ENCODE data around the gene EFNA5. TPM values are rescaled to one million over a fixed set of nuclear protein-coding genes. Genes with fewer than 3 reads are reported as not detected.

Gene EFNA5
- total RNA-seq, 5 donors from 2014 or later (not counting 1 experiment from before 2014, with no cell fraction given): 0.06 to 2.6 (median 0.21) TPM; not detected in 1

DNA sequence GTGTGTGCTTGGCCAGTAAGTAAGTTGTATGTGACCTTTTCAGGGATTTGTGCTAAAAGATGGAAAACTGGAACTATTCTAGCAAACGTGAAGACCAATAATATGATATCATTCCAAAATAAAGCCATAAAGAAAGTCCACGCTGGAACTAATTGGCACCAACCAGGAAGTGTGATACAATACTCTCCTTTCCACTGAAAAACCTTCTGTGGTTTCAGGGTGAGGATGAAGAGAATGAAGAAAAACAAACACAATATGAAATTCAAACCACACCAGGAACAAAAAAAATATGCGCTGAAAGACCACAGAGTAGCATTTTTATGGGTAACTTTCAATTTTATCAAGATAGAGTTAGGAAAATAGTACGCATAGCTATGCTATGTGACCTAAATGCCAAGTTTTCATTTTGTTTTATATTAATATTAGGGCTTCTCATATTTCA, 105.8 kb downstream of the EFNA5 start:
- Mint-ChIP-seq H3K4me3 (no peak overlapping the region), H3K27ac (no peak overlapping the region), H3K4me1 (no peaks in the 10 kb centered on the region), H3K27me3 (peaks cover 8 to 29% of the 10 kb centered on the region in 2 donors), H3K36me3 (no peaks in the 10 kb centered on the region), H3K9me3 (no peaks in the 10 kb centered on the region)
- DNase-seq (no peak), ATAC-seq (replicated peaks in 1 of 4) (no peak)
- Histone ChIP-seq H3K4me1 (ENCODE audit: control insufficient read depth in 1 of 2, extremely low read depth in 1 of 2, insufficient read depth in 2 of 2, low read length in 2 of 2) (no peaks in the 10 kb centered on the region), H3K27ac (ENCODE audit: low read length) (no peak overlapping the region), H3K36me3 (ENCODE audit: control insufficient read depth in 2 of 2, extremely low read depth in 1 of 2, insufficient read depth in 1 of 2, low read length in 1 of 2) (no peaks in the 10 kb centered on the region), H3K27me3 (replicated peaks in 1 of 2; ENCODE audit: control insufficient read depth in 2 of 2, extremely low read depth in 1 of 2, insufficient read depth in 2 of 2, low read length in 1 of 2) (peaks cover 0 to 4% of the 10 kb centered on the region in 2 experiments), H3K9me3 (no peaks in the 10 kb centered on the region), H3K4me3 (ENCODE audit: control insufficient read depth in 1 of 2, extremely low read depth in 1 of 2, low read length in 1 of 2) (no peak overlapping the region)
- CTCF ChIA-PET: no interaction called here
- POLR2A ChIA-PET: no interaction called here
- no CpG with 5 or more reads among the region's 4 CpGs for WGBS (ENCODE audit: insufficient coverage)

DNA sequence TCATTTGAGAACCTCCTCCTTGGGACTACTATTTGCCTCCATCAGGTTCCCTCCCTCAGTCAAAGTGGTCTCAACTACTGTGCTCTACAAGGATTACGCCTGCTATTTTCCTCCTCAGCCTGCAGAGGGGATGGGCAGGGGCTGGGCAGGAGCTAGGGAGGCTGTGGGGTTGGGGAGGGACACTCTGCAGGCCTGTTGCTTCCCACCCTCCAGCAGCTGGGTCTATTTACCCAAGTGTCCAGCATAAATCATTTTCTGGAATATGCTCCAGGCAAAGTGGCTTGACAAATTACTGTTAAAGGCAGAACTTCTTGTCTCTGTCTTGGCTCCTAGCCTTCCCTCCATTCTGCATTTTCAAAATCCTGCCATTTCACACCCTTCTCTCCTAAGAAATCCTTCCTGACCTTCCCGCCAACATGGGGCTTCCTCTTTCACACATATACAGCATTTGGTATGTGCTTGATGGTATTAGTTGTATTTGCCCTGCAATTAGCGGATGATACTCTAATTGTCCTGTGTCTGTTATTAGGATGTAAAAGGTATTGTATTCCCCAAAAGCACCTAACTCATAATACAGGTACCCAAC, 106.7 kb downstream of the EFNA5 start:
- DNase-seq (no peak), ATAC-seq (replicated peaks in 1 of 4) (no peak)
- no peak overlapping the region for H3K4me3 Mint-ChIP-seq
- no peak overlapping the region for H3K27ac Mint-ChIP-seq
- H3K9me3 Mint-ChIP-seq: no peaks in the 10 kb centered on the region
- peaks cover 0 to 4% of the 10 kb centered on the region in 2 experiments for H3K27me3 ChIP-seq (replicated peaks in 1 of 2; ENCODE audit: control insufficient read depth in 2 of 2, extremely low read depth in 1 of 2, insufficient read depth in 2 of 2, low read length in 1 of 2)
- no peak overlapping the region for H3K4me3 ChIP-seq (ENCODE audit: control insufficient read depth in 1 of 2, extremely low read depth in 1 of 2, low read length in 1 of 2)
- peaks cover 8 to 29% of the 10 kb centered on the region in 2 donors for H3K27me3 Mint-ChIP-seq
- CTCF ChIA-PET: no interaction called here
- H3K4me1 Mint-ChIP-seq: no peaks in the 10 kb centered on the region
- H3K36me3 Mint-ChIP-seq: no peaks in the 10 kb centered on the region
- H3K27ac ChIP-seq (ENCODE audit: low read length): no peak overlapping the region
- H3K36me3 ChIP-seq (ENCODE audit: control insufficient read depth in 2 of 2, extremely low read depth in 1 of 2, insufficient read depth in 1 of 2, low read length in 1 of 2): no peaks in the 10 kb centered on the region
- no peaks in the 10 kb centered on the region for H3K9me3 ChIP-seq
- WGBS (ENCODE audit: insufficient coverage): no CpG with 5 or more reads among the region's 3 CpGs
- POLR2A ChIA-PET: no interaction called here
- no peaks in the 10 kb centered on the region for H3K4me1 ChIP-seq (ENCODE audit: control insufficient read depth in 1 of 2, extremely low read depth in 1 of 2, insufficient read depth in 2 of 2, low read length in 2 of 2)

DNA sequence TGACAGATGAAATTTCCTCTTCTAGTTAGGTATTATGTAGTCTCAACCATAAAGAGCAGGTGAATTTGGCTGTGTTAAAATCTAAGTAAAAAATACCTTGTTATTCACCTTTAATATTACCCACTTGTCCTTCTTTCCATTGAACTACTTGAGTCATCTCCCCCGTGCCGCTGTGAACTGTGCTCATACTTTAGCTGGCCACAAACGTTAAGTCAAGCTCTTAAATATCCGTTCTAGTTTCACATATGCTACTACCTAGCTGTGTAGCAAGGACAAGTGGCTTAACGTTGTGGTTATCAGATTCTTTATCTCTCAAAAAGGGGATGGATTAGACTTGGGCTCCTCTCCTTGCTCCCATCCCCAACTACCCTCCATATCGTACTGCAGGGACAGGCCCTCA, 110.4 kb downstream of the EFNA5 start:
- POLR2A ChIA-PET: no interaction called here
- H3K9me3 ChIP-seq: no peaks in the 10 kb centered on the region
- H3K36me3 ChIP-seq (ENCODE audit: control insufficient read depth in 2 of 2, extremely low read depth in 1 of 2, insufficient read depth in 1 of 2, low read length in 1 of 2): no peaks in the 10 kb centered on the region
- DNase-seq (no peak), ATAC-seq (replicated peaks in 1 of 4) (no peak)
- no peak overlapping the region for H3K4me3 ChIP-seq (ENCODE audit: control insufficient read depth in 1 of 2, extremely low read depth in 1 of 2, low read length in 1 of 2)
- no peaks in the 10 kb centered on the region for H3K9me3 Mint-ChIP-seq
- CTCF ChIA-PET: no interaction called here
- H3K36me3 Mint-ChIP-seq: no peaks in the 10 kb centered on the region
- no peaks in the 10 kb centered on the region for H3K4me1 ChIP-seq (ENCODE audit: control insufficient read depth in 1 of 2, extremely low read depth in 1 of 2, insufficient read depth in 2 of 2, low read length in 2 of 2)
- H3K4me3 Mint-ChIP-seq: no peak overlapping the region
- H3K27me3 Mint-ChIP-seq: peaks cover 8 to 33% of the 10 kb centered on the region in 2 donors
- 95% methylated on average over 4 of the region's 6 CpGs for WGBS (ENCODE audit: insufficient coverage)
- no peaks in the 10 kb centered on the region for H3K4me1 Mint-ChIP-seq
- no peak overlapping the region for H3K27ac Mint-ChIP-seq
- no peaks in the 10 kb centered on the region for H3K27me3 ChIP-seq (replicated peaks in 1 of 2; ENCODE audit: control insufficient read depth in 2 of 2, extremely low read depth in 1 of 2, insufficient read depth in 2 of 2, low read length in 1 of 2)
- H3K27ac ChIP-seq (ENCODE audit: low read length): no peak overlapping the region

DNA sequence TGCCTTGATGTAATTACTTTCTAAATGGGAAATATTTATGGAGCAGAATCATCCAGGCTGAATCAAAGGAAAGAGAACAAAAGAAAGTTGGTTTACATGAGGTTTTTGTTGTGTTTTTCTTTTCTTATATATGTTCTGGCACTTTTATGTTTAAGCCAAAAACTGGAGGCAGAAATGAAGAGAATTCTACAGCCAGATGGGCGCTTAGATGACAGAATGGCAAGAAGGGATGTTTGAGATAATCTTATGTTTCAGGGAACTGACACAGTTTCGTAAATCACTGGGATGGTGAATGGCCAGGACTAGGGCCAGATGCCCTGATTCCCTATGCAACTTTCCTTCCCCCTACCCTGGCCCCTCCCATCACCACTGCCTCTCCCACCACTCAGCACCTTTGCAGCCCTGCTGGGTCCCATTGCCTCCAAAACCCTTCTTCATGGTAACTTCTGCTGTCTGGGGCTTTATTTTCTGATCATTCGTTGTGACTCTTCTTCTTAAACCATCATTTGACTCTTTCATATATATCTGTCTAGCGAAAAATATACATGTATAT, 111.8 kb downstream of the EFNA5 start:
- Histone ChIP-seq H3K27me3 (replicated peaks in 1 of 2; ENCODE audit: control insufficient read depth in 2 of 2, extremely low read depth in 1 of 2, insufficient read depth in 2 of 2, low read length in 1 of 2) (no peaks in the 10 kb centered on the region), H3K27ac (ENCODE audit: low read length) (no peak overlapping the region), H3K4me1 (ENCODE audit: control insufficient read depth in 1 of 2, extremely low read depth in 1 of 2, insufficient read depth in 2 of 2, low read length in 2 of 2) (no peaks in the 10 kb centered on the region), H3K4me3 (ENCODE audit: control insufficient read depth in 1 of 2, extremely low read depth in 1 of 2, low read length in 1 of 2) (no peak overlapping the region), H3K9me3 (no peaks in the 10 kb centered on the region), H3K36me3 (ENCODE audit: control insufficient read depth in 2 of 2, extremely low read depth in 1 of 2, insufficient read depth in 1 of 2, low read length in 1 of 2) (no peaks in the 10 kb centered on the region)
- Mint-ChIP-seq H3K4me3 (no peak overlapping the region), H3K9me3 (no peaks in the 10 kb centered on the region), H3K27me3 (peaks cover 8 to 26% of the 10 kb centered on the region in 2 donors), H3K27ac (no peak overlapping the region), H3K4me1 (no peaks in the 10 kb centered on the region), H3K36me3 (no peaks in the 10 kb centered on the region)
- ChIA-PET CTCF (interaction anchor here (0.6 to 1.5 kb wide), 3 partner anchors 8 to 13 kb away, joined by 3 to 4 read pairs (median 4); no protein-coding TSS in a partner anchor), POLR2A (no interaction called here)
- 100% methylated on average over 1 of the region's 4 CpGs for WGBS (ENCODE audit: insufficient coverage)
- DNase-seq (no peak), ATAC-seq (replicated peaks in 1 of 4) (no peak)

DNA sequence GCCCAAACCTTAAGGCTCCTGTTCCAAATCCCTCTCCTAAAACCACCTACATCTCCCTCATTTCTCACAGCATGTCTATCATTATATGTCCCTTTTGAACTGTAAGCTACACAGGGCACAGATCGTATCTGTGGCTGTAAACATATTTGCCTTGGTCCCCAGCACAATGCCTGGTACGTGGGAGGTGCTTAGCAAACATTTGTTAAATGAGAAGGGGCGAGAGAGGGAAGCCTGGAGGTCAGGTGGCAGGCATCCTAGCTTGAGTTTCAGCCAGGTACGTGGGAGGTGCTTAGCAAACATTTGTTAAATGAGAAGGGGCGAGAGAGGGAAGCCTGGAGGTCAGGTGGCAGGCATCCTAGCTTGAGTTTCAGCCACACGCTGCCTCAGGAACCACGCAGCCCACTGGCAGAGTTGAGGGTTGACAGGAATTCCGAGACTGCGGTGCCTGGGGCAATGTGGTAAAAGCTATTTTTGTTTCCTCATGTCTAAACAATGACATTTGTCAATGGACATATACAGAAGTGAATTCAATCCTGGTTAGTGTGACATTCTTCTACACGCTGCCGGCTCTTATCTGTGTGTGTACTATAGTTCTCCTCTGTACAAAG, 113.6 kb downstream of the EFNA5 start:
- no peaks in the 10 kb centered on the region for H3K9me3 ChIP-seq
- no peak overlapping the region for H3K27ac Mint-ChIP-seq
- peaks cover 3 to 22% of the 10 kb centered on the region in 2 donors for H3K27me3 Mint-ChIP-seq
- H3K36me3 Mint-ChIP-seq: no peaks in the 10 kb centered on the region
- no peak overlapping the region for H3K27ac ChIP-seq (ENCODE audit: low read length)
- ChIA-PET POLR2A (no interaction called here), CTCF (interaction anchor here in 1 of 2 donors (1.5 kb wide), 1 partner anchor 10 kb away, joined by 4 read pairs; no protein-coding TSS in a partner anchor)
- ATAC-seq (replicated peaks in 1 of 4) (no peak), DNase-seq (no peak)
- no peaks in the 10 kb centered on the region for H3K27me3 ChIP-seq (replicated peaks in 1 of 2; ENCODE audit: control insufficient read depth in 2 of 2, extremely low read depth in 1 of 2, insufficient read depth in 2 of 2, low read length in 1 of 2)
- no peak overlapping the region for H3K4me3 ChIP-seq (ENCODE audit: control insufficient read depth in 1 of 2, extremely low read depth in 1 of 2, low read length in 1 of 2)
- no peaks in the 10 kb centered on the region for H3K9me3 Mint-ChIP-seq
- no peaks in the 10 kb centered on the region for H3K4me1 Mint-ChIP-seq
- no peak overlapping the region for H3K4me3 Mint-ChIP-seq
- 75% methylated on average over 4 of the region's 11 CpGs for WGBS (ENCODE audit: insufficient coverage)
- no peaks in the 10 kb centered on the region for H3K36me3 ChIP-seq (ENCODE audit: control insufficient read depth in 2 of 2, extremely low read depth in 1 of 2, insufficient read depth in 1 of 2, low read length in 1 of 2)
- no peaks in the 10 kb centered on the region for H3K4me1 ChIP-seq (ENCODE audit: control insufficient read depth in 1 of 2, extremely low read depth in 1 of 2, insufficient read depth in 2 of 2, low read length in 2 of 2)

DNA sequence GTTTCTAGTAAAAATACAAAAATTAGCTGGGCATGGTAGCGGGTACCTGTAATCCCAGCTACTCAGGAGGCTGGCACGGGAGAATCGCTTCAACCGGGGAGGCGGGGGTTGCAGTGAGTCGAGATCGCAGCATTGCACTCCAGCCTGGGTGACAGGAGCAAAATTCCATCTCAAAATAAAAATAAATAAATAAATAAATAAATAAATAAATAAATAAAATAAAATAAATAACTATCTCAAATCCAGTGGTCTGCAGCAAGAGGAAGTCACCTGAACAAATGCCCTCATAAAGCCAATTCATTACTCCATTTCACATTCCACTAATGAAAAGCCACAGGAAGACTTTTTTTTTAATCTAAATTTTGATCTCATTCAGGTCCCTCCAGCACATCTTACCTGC, 114.2 kb downstream of the EFNA5 start:
- Mint-ChIP-seq H3K36me3 (no peaks in the 10 kb centered on the region), H3K9me3 (no peaks in the 10 kb centered on the region), H3K27me3 (peaks cover 2 to 20% of the 10 kb centered on the region in 2 donors), H3K4me3 (no peak overlapping the region), H3K4me1 (no peaks in the 10 kb centered on the region), H3K27ac (no peak overlapping the region)
- ChIA-PET POLR2A (no interaction called here), CTCF (no interaction called here)
- no peaks in the 10 kb centered on the region for H3K4me1 ChIP-seq (ENCODE audit: control insufficient read depth in 1 of 2, extremely low read depth in 1 of 2, insufficient read depth in 2 of 2, low read length in 2 of 2)
- H3K4me3 ChIP-seq (ENCODE audit: control insufficient read depth in 1 of 2, extremely low read depth in 1 of 2, low read length in 1 of 2): no peak overlapping the region
- DNase-seq (no peak), ATAC-seq (replicated peaks in 1 of 4) (no peak)
- H3K27ac ChIP-seq (ENCODE audit: low read length): no peak overlapping the region
- no peaks in the 10 kb centered on the region for H3K27me3 ChIP-seq (replicated peaks in 1 of 2; ENCODE audit: control insufficient read depth in 2 of 2, extremely low read depth in 1 of 2, insufficient read depth in 2 of 2, low read length in 1 of 2)
- no peaks in the 10 kb centered on the region for H3K36me3 ChIP-seq (ENCODE audit: control insufficient read depth in 2 of 2, extremely low read depth in 1 of 2, insufficient read depth in 1 of 2, low read length in 1 of 2)
- no CpG with 5 or more reads among the region's 7 CpGs for WGBS (ENCODE audit: insufficient coverage)
- no peaks in the 10 kb centered on the region for H3K9me3 ChIP-seq
